GM23338 (cell line): ENCODE data around the gene TRIM38. TPM values are rescaled to one million over a fixed set of nuclear protein-coding genes. Genes with fewer than 3 reads are reported as not detected.
A peak's percentile ranks its signal among the peaks of the same experiment; 100 is the strongest.

Experiments
- ATAC-seq: fragments of 200-7000 bp; cut with Tn5 transposase; 3 replicates; pipeline ENCODE4 v1.9.1; 2020
- DNase-seq: peaks from one replicate; pipeline ENCODE4 v3.0.0-alpha.2; 2015; ENCODE audit warnings: low spot score
- H2AFZ ChIP-seq: fragments of 200-600 bp; sonication (generic); 2 replicates; pipeline ENCODE4 v1.8.0; 2016; ENCODE audit warnings: antibody characterized with exemption, mild to moderate bottlenecking, moderate library complexity
- H3F3A ChIP-seq: fragments of 200-600 bp; sonication (generic); replicated peaks from 2 replicates; pipeline ENCODE4 v1.8.0; 2017; ENCODE audit warnings: antibody characterized with exemption, mixed run types, low read depth
- H3K27ac ChIP-seq: fragments of 200-600 bp; sonication (generic); 2 replicates; pipeline ENCODE4 v1.6.1; 2016; ENCODE audit warnings: low read depth
- H3K27me3 ChIP-seq: fragments of 200-600 bp; sonication (generic); 2 replicates; pipeline ENCODE4 v1.8.0; 2016; ENCODE audit warnings: mild to moderate bottlenecking, mixed run types, moderate library complexity; ENCODE audit not compliant: insufficient read depth
- H3K36me3 ChIP-seq: fragments of 200-600 bp; sonication (generic); 2 replicates; pipeline ENCODE4 v1.8.0; 2016; ENCODE audit warnings: mild to moderate bottlenecking; ENCODE audit not compliant: insufficient read depth
- H3K4me1 ChIP-seq: fragments of 200-600 bp; sonication (generic); 2 replicates; pipeline ENCODE4 v1.8.0; 2016; ENCODE audit warnings: mild to moderate bottlenecking, moderate library complexity; ENCODE audit not compliant: insufficient read depth
- H3K4me2 ChIP-seq: fragments of 200-600 bp; sonication (generic); 2 replicates; pipeline ENCODE4 v1.7.1; 2017; ENCODE audit warnings: mixed run types
- H3K4me3 ChIP-seq: fragments of 200-600 bp; sonication (generic); 2 replicates; pipeline ENCODE4 v1.6.1; 2016; ENCODE audit warnings: mixed run types
- H3K79me2 ChIP-seq: fragments of 200-600 bp; sonication (generic); replicated peaks from 2 replicates; pipeline ENCODE4 v1.8.0; 2017; ENCODE audit warnings: mild to moderate bottlenecking; ENCODE audit not compliant: insufficient read depth
- H3K9me2 ChIP-seq: fragments of 200-600 bp; sonication (generic); 2 replicates; pipeline ENCODE4 v1.8.0; 2017; ENCODE audit not compliant: insufficient read depth
- H4K20me1 ChIP-seq: fragments of 200-600 bp; sonication (generic); replicated peaks from 2 replicates; pipeline ENCODE4 v1.8.0; 2017; ENCODE audit warnings: mild to moderate bottlenecking; ENCODE audit not compliant: insufficient read depth
- H3K27ac Mint-ChIP-seq: 2 replicates; pipeline ENCODE4 v1.8.0; 2020; ENCODE audit warnings: inconsistent platforms, mild to moderate bottlenecking, moderate library complexity, mixed read lengths
- H3K27me3 Mint-ChIP-seq: 3 replicates; pipeline ENCODE4 v1.8.0; 2022; ENCODE audit warnings: low read depth, mild to moderate bottlenecking, moderate library complexity, mixed read lengths, inconsistent platforms; ENCODE audit not compliant: insufficient read depth, poor library complexity
- H3K36me3 Mint-ChIP-seq: 3 replicates; pipeline ENCODE4 v1.8.0; 2021; ENCODE audit warnings: low read depth, mild to moderate bottlenecking, inconsistent platforms, moderate library complexity, mixed read lengths
- H3K4me1 Mint-ChIP-seq: 3 replicates; pipeline ENCODE4 v1.8.0; 2020; ENCODE audit warnings: mild to moderate bottlenecking, inconsistent platforms, mixed read lengths
- H3K4me3 Mint-ChIP-seq: 3 replicates; pipeline ENCODE4 v1.8.0; 2021; ENCODE audit warnings: moderate library complexity, mild to moderate bottlenecking, inconsistent platforms, mixed read lengths
- H3K9me3 Mint-ChIP-seq: 3 replicates; pipeline ENCODE4 v1.8.0; 2020; ENCODE audit warnings: moderate library complexity, mild to moderate bottlenecking, inconsistent platforms, mixed read lengths
- CREB1 ChIP-seq: fragments of 250-450 bp; sonication (Bioruptor Pico); IDR thresholded peaks from 2 replicates; pipeline ENCODE4 v1.5.0; 2020; ENCODE audit warnings: low read depth, mild to moderate bottlenecking, moderate library complexity
- ETS1 ChIP-seq: IDR thresholded peaks from 2 replicates; pipeline ENCODE4 v1.6.1; 2016; ENCODE audit warnings: antibody characterized with exemption
- EZH2 ChIP-seq: fragments of 200-600 bp; sonication (generic); IDR thresholded peaks from one replicate; pipeline ENCODE4 v1.8.0; 2017; ENCODE audit warnings: antibody characterized with exemption, mild to moderate bottlenecking, low read depth; ENCODE audit not compliant: unreplicated experiment
- EZH2phosphoT487 ChIP-seq: fragments of 200-600 bp; sonication (generic); IDR thresholded peaks from one replicate; pipeline ENCODE4 v1.8.1; 2018; ENCODE audit warnings: antibody characterized with exemption; ENCODE audit not compliant: unreplicated experiment
- JUNB ChIP-seq: IDR thresholded peaks from one replicate; pipeline ENCODE4 v1.6.1; 2016; ENCODE audit warnings: antibody characterized with exemption; ENCODE audit not compliant: unreplicated experiment
- NANOG ChIP-seq: IDR thresholded peaks from 2 replicates; pipeline ENCODE4 v1.6.1; 2016; ENCODE audit warnings: antibody characterized with exemption, borderline replicate concordance
- POLR2AphosphoS5 ChIP-seq: IDR thresholded peaks from 2 replicates; pipeline ENCODE4 v1.6.1; 2016; ENCODE audit warnings: antibody characterized with exemption, low read depth
- STAT1 ChIP-seq: IDR thresholded peaks from one replicate; pipeline ENCODE4 v1.6.1; 2016; ENCODE audit warnings: antibody characterized with exemption; ENCODE audit not compliant: unreplicated experiment
- ZNF114 ChIP-seq: fragments of 250-450 bp; sonication (Bioruptor Pico); IDR thresholded peaks from 2 replicates; pipeline ENCODE4 v1.5.0; 2020; ENCODE audit warnings: mild to moderate bottlenecking, moderate library complexity
- ZNF331 ChIP-seq: fragments of 250-450 bp; sonication (Bioruptor Pico); IDR thresholded peaks from 2 replicates; pipeline ENCODE4 v1.5.0; 2020; ENCODE audit warnings: low read depth, mild to moderate bottlenecking, moderate library complexity
- ZNF462 ChIP-seq: fragments of 250-450 bp; sonication (Bioruptor Pico); IDR thresholded peaks from 2 replicates; pipeline ENCODE4 v1.5.0; 2020; ENCODE audit warnings: mild to moderate bottlenecking, moderate library complexity
- polyA plus RNA-seq: library from polyadenylated mRNA; unstranded; fragments of >200 nt; fragmentation: Nextera tagmentation; extraction: Ambion mirVana; gene quantifications from 2 replicates; pipeline ENCODE4 v1.2.1, GENCODE V29; 2016
- total RNA-seq: library from RNA; depleted of rRNA; stranded (reverse); fragments of >200 nt; shearing (Covaris generic); gene quantifications from 2 replicates; pipeline ENCODE4 v1.2.3, GENCODE V29; 2014
- TF ChIP-seq, protein P1 (sequence below), 2 experiments: fragments of 200-600 bp in 1 of 2; sonication (generic) in 1 of 2; conservative IDR thresholded peaks; 2 replicates each; pipeline versions ENCODE4 v1.5.1 to v1.6.1; 2016 to 2017; ENCODE audit warnings: antibody characterized with exemption in 2 of 2, low read depth in 2 of 2, mild to moderate bottlenecking in 2 of 2, moderate library complexity in 1 of 2
- TF ChIP-seq, protein P2 (sequence below): IDR thresholded peaks from one replicate; pipeline ENCODE4 v1.6.1; 2018; ENCODE audit warnings: antibody characterized with exemption; ENCODE audit not compliant: unreplicated experiment

Gene TRIM38
- total and polyA plus RNA-seq, 2 experiments from 2014 or later = 0.66 to 0.82 TPM

DNA sequence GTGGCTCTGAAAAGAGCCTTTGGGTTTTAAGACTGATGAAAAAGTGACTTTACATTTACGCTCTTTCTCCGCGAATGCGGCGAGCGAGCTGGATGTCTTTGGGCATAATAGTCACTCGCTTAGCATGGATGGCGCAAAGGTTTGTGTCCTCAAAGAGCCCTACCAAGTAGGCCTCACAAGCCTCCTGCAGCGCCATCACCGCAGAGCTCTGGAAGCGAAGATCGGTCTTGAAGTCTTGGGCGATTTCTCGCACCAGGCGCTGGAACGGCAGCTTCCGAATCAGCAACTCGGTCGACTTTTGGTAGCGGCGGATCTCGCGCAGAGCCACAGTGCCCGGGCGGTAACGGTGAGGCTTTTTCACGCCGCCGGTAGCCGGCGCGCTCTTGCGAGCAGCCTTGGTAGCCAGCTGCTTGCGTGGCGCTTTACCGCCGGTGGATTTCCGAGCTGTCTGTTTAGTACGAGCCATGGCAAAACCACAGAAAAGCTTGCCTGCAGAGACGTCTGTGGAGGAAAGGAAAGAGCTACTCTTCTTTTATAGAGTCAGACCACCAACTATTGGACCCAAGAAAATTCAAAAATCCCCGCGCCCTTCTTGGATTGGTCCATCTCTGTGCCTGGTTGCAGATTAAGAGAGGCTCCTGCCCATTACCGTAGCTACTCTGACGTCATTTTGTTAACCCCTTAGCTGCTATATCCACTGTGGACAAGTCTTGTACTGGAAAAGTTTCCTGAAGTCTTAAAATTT lies 69.2 kb downstream of the TRIM38 start:
- Histone ChIP-seq H3F3A (peaks cover 8% of the 10 kb centered on the region; the same call in 1 of the 2 replicates), H3K4me3 (peak overlapping the region; percentile 69), H3K36me3 (no peaks in the 10 kb centered on the region), H3K9me2 (no peaks in the 10 kb centered on the region), H3K4me2 (peak overlapping the region; percentile 77), H4K20me1 (no peaks in the 10 kb centered on the region), H2AFZ (no peak overlapping the region), H3K27me3 (no peaks in the 10 kb centered on the region), H3K79me2 (no peaks in the 10 kb centered on the region), H3K4me1 (peaks cover 36% of the 10 kb centered on the region), H3K27ac (peak overlapping the region; percentile 96)
- H3K9me3 Mint-ChIP-seq = peaks cover 11% of the 10 kb centered on the region; the same call in 1 of the 3 replicates
- DNase-seq (peak; percentile 99), ATAC-seq (peak; percentile 64)
- H3K27ac Mint-ChIP-seq = peak overlapping the region; percentile 99
- H3K36me3 Mint-ChIP-seq = no peaks in the 10 kb centered on the region; the same call in 2 of the 3 replicates
- TF ChIP-seq JUNB = peak; percentile 7
- TF ChIP-seq ZNF331 (CRISPR knock-in tag) = no peak; the same call in 1 of the 2 replicates
- TF ChIP-seq EZH2phosphoT487 = no peak
- no peak for TF ChIP-seq STAT1
- 0 out of 2 replicates have a peak, but pooled peaks have one; percentile 33 for TF ChIP-seq ZNF114
- TF ChIP-seq CREB1 (CRISPR knock-in tag) = peak; percentile 95
- peak; percentile 99 for TF ChIP-seq POLR2AphosphoS5
- TF ChIP-seq NANOG = peak; percentile 29; the same call in 1 of the 2 replicates
- no peak for TF ChIP-seq EZH2
- TF ChIP-seq, protein P1, sequence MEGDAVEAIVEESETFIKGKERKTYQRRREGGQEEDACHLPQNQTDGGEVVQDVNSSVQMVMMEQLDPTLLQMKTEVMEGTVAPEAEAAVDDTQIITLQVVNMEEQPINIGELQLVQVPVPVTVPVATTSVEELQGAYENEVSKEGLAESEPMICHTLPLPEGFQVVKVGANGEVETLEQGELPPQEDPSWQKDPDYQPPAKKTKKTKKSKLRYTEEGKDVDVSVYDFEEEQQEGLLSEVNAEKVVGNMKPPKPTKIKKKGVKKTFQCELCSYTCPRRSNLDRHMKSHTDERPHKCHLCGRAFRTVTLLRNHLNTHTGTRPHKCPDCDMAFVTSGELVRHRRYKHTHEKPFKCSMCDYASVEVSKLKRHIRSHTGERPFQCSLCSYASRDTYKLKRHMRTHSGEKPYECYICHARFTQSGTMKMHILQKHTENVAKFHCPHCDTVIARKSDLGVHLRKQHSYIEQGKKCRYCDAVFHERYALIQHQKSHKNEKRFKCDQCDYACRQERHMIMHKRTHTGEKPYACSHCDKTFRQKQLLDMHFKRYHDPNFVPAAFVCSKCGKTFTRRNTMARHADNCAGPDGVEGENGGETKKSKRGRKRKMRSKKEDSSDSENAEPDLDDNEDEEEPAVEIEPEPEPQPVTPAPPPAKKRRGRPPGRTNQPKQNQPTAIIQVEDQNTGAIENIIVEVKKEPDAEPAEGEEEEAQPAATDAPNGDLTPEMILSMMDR (conservative IDR thresholded peaks at IDR 0.05; ENCODE audit: low read depth in 2 of 2) = no peak
- TF ChIP-seq, protein P2, sequence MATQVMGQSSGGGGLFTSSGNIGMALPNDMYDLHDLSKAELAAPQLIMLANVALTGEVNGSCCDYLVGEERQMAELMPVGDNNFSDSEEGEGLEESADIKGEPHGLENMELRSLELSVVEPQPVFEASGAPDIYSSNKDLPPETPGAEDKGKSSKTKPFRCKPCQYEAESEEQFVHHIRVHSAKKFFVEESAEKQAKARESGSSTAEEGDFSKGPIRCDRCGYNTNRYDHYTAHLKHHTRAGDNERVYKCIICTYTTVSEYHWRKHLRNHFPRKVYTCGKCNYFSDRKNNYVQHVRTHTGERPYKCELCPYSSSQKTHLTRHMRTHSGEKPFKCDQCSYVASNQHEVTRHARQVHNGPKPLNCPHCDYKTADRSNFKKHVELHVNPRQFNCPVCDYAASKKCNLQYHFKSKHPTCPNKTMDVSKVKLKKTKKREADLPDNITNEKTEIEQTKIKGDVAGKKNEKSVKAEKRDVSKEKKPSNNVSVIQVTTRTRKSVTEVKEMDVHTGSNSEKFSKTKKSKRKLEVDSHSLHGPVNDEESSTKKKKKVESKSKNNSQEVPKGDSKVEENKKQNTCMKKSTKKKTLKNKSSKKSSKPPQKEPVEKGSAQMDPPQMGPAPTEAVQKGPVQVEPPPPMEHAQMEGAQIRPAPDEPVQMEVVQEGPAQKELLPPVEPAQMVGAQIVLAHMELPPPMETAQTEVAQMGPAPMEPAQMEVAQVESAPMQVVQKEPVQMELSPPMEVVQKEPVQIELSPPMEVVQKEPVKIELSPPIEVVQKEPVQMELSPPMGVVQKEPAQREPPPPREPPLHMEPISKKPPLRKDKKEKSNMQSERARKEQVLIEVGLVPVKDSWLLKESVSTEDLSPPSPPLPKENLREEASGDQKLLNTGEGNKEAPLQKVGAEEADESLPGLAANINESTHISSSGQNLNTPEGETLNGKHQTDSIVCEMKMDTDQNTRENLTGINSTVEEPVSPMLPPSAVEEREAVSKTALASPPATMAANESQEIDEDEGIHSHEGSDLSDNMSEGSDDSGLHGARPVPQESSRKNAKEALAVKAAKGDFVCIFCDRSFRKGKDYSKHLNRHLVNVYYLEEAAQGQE = no peak
- peak; percentile 66 for TF ChIP-seq ETS1
- no peak for TF ChIP-seq ZNF462 (CRISPR knock-in tag)
- H3K27me3 Mint-ChIP-seq = peaks cover 40% of the 10 kb centered on the region
- H3K4me1 Mint-ChIP-seq = peaks cover 59% of the 10 kb centered on the region
- H3K4me3 Mint-ChIP-seq = peak overlapping the region; percentile 86
